ENCODE data around the gene CDC6.

Gene CDC6

GRCh38 chr17:40312131-40312731 is 24.6 kb downstream of the CDC6 start:
- Histone ChIP-seq H3K4me3 (ENCODE audit: low read depth, low read length) (no peak overlapping the region), H3K4me1 (ENCODE audit: control insufficient read depth, insufficient read depth, low read length) (peaks cover 26% of the 10 kb centered on the region), H3K27ac (ENCODE audit: extremely low read depth, low read depth, low read length) (no peak overlapping the region), H3K36me3 (ENCODE audit: control insufficient read depth in 2 of 2, insufficient read depth in 1 of 2, low read length in 2 of 2) (no peaks in the 10 kb centered on the region), H3K9me3 (ENCODE audit: control insufficient read depth, insufficient read depth, low read depth, low read length) (no peaks in the 10 kb centered on the region)
- TF ChIP-seq ZNF776 (tag by site-specific recombination; IDR thresholded peaks at IDR 0.05; ENCODE audit: borderline replicate concordance) (no peak), ZSCAN30 (tag by site-specific recombination; IDR thresholded peaks at IDR 0.05) (no peak), BCL6B (tag by site-specific recombination; IDR thresholded peaks at IDR 0.05) (no peak), AEBP2 (tag by site-specific recombination; IDR thresholded peaks at IDR 0.05; ENCODE audit: borderline replicate concordance) (no peak), ZBTB49 (tag by site-specific recombination; IDR thresholded peaks at IDR 0.05; ENCODE audit: low read depth) (no peak), HOXC10 (CRISPR knock-in tag; IDR thresholded peaks at IDR 0.05) (no peak), GLI4 (tag by site-specific recombination; IDR thresholded peaks at IDR 0.05) (no peak), ZNF624 (tag by site-specific recombination; IDR thresholded peaks at IDR 0.05) (no peak), ZNF2 (tag by site-specific recombination; IDR thresholded peaks at IDR 0.05) (no peak), MZF1 (tag by site-specific recombination; IDR thresholded peaks at IDR 0.05; ENCODE audit: borderline replicate concordance) (no peak)
- ChIA-PET POLR2A (interaction anchor here (1.0 kb wide), 1 partner anchor 24 kb away, joined by 3 read pairs; no protein-coding TSS in a partner anchor), CTCF (interaction anchor here (0.5 to 16.6 kb wide), 3 partner anchors 9 to 388 kb away, joined by 3 to 453 read pairs (median 30); partner anchors contain the start of gene GJD3)

GRCh38 chr17:40312893-40313667 is 25.4 kb downstream of the CDC6 start:
- Histone ChIP-seq H3K27ac (ENCODE audit: extremely low read depth, low read depth, low read length) (no peak overlapping the region), H3K9me3 (ENCODE audit: control insufficient read depth, insufficient read depth, low read depth, low read length) (no peaks in the 10 kb centered on the region), H3K4me3 (ENCODE audit: low read depth, low read length) (no peak overlapping the region), H3K4me1 (ENCODE audit: control insufficient read depth, insufficient read depth, low read length) (peaks cover 22% of the 10 kb centered on the region), H3K36me3 (ENCODE audit: control insufficient read depth in 2 of 2, insufficient read depth in 1 of 2, low read length in 2 of 2) (no peaks in the 10 kb centered on the region)
- POLR2A ChIA-PET, result interaction anchor here (1.3 kb wide), 1 partner anchor 8 kb away, joined by 10 read pairs; no protein-coding TSS in a partner anchor
- CTCF ChIA-PET, result interaction anchor here (0.5 to 16.6 kb wide), 3 partner anchors 10 to 387 kb away, joined by 3 to 453 read pairs (median 30); partner anchors contain the start of gene GJD3
- TF ChIP-seq ZNF121 (tag by site-specific recombination; IDR thresholded peaks at IDR 0.05) (no peak), ZBTB10 (tag by site-specific recombination; IDR thresholded peaks at IDR 0.05) (no peak), PRDM1 (tag by site-specific recombination; IDR thresholded peaks at IDR 0.05) (0 out of 2 replicates have a peak, but pooled peaks have one; percentile 5), ZNF639 (tag by site-specific recombination; IDR thresholded peaks at IDR 0.05) (no peak), ZNF501 (tag by site-specific recombination; IDR thresholded peaks at IDR 0.05) (no peak), ZNF664 (tag by site-specific recombination; IDR thresholded peaks at IDR 0.05) (no peak), ZNF362 (tag by site-specific recombination; IDR thresholded peaks at IDR 0.05) (no peak), ZIC2 (tag by site-specific recombination; IDR thresholded peaks at IDR 0.05) (peak; percentile 88), ZNF404 (tag by site-specific recombination; IDR thresholded peaks at IDR 0.05) (no peak)

All from HEK293 (cell line).